Measurements from ENCODE around the gene OSMR.

DNA sequence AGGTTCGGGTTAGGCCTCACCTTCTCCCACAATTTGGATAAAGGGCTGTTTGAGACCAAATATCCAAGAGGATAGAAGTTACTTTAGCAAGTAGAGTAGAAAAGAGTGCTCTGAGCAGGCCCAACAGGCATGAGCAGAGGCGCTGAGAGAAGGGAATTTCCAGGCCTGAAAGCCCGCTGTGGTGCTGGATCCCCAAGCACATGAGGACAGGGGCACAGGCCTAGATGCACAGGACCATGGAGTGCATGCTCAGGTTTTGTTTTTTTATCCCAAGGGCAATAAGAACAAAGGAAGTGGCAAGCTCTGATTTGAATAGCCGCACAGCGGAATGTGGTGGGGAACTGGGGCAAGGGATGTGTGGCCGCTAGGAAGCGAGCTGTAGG, 33.3 kb downstream of the OSMR start:
- no peak for TF ChIP-seq POLR2AphosphoS5 (IDR thresholded peaks at IDR 0.05; ENCODE audit: low read depth, low read length)
- TF ChIP-seq, protein P1, sequence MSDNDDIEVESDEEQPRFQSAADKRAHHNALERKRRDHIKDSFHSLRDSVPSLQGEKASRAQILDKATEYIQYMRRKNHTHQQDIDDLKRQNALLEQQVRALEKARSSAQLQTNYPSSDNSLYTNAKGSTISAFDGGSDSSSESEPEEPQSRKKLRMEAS (IDR thresholded peaks at IDR 0.05), result no peak
- TF ChIP-seq, protein P2, sequence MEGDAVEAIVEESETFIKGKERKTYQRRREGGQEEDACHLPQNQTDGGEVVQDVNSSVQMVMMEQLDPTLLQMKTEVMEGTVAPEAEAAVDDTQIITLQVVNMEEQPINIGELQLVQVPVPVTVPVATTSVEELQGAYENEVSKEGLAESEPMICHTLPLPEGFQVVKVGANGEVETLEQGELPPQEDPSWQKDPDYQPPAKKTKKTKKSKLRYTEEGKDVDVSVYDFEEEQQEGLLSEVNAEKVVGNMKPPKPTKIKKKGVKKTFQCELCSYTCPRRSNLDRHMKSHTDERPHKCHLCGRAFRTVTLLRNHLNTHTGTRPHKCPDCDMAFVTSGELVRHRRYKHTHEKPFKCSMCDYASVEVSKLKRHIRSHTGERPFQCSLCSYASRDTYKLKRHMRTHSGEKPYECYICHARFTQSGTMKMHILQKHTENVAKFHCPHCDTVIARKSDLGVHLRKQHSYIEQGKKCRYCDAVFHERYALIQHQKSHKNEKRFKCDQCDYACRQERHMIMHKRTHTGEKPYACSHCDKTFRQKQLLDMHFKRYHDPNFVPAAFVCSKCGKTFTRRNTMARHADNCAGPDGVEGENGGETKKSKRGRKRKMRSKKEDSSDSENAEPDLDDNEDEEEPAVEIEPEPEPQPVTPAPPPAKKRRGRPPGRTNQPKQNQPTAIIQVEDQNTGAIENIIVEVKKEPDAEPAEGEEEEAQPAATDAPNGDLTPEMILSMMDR (IDR thresholded peaks at IDR 0.05 in 2 of 3, conservative IDR thresholded peaks at IDR 0.05 in 1 of 3; ENCODE audit: borderline replicate concordance in 1 of 3, insufficient read depth in 1 of 3, low read depth in 2 of 3, low read length in 2 of 3), result no peak
- TF ChIP-seq, protein P3, sequence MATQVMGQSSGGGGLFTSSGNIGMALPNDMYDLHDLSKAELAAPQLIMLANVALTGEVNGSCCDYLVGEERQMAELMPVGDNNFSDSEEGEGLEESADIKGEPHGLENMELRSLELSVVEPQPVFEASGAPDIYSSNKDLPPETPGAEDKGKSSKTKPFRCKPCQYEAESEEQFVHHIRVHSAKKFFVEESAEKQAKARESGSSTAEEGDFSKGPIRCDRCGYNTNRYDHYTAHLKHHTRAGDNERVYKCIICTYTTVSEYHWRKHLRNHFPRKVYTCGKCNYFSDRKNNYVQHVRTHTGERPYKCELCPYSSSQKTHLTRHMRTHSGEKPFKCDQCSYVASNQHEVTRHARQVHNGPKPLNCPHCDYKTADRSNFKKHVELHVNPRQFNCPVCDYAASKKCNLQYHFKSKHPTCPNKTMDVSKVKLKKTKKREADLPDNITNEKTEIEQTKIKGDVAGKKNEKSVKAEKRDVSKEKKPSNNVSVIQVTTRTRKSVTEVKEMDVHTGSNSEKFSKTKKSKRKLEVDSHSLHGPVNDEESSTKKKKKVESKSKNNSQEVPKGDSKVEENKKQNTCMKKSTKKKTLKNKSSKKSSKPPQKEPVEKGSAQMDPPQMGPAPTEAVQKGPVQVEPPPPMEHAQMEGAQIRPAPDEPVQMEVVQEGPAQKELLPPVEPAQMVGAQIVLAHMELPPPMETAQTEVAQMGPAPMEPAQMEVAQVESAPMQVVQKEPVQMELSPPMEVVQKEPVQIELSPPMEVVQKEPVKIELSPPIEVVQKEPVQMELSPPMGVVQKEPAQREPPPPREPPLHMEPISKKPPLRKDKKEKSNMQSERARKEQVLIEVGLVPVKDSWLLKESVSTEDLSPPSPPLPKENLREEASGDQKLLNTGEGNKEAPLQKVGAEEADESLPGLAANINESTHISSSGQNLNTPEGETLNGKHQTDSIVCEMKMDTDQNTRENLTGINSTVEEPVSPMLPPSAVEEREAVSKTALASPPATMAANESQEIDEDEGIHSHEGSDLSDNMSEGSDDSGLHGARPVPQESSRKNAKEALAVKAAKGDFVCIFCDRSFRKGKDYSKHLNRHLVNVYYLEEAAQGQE (IDR thresholded peaks at IDR 0.05; ENCODE audit: low read depth), result no peak
- no peak for TF ChIP-seq TCF7L2 (IDR thresholded peaks at IDR 0.05; ENCODE audit: borderline replicate concordance, extremely low read depth, insufficient read depth, insufficient read length)
- no peak for TF ChIP-seq POLR2A (IDR thresholded peaks at IDR 0.05; ENCODE audit: borderline replicate concordance, extremely low read depth, insufficient read depth, insufficient read length)
- no peak for TF ChIP-seq EZH2 (IDR thresholded peaks at IDR 0.05)
- TF ChIP-seq, protein P4, sequence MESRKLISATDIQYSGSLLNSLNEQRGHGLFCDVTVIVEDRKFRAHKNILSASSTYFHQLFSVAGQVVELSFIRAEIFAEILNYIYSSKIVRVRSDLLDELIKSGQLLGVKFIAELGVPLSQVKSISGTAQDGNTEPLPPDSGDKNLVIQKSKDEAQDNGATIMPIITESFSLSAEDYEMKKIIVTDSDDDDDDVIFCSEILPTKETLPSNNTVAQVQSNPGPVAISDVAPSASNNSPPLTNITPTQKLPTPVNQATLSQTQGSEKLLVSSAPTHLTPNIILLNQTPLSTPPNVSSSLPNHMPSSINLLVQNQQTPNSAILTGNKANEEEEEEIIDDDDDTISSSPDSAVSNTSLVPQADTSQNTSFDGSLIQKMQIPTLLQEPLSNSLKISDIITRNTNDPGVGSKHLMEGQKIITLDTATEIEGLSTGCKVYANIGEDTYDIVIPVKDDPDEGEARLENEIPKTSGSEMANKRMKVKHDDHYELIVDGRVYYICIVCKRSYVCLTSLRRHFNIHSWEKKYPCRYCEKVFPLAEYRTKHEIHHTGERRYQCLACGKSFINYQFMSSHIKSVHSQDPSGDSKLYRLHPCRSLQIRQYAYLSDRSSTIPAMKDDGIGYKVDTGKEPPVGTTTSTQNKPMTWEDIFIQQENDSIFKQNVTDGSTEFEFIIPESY (IDR thresholded peaks at IDR 0.05; ENCODE audit: extremely low read depth, insufficient replicate concordance, low read length), result no peak
- TF ChIP-seq ZNF274 (IDR thresholded peaks at IDR 0.05; ENCODE audit: low read depth, low read length), result no peak
- no peak for TF ChIP-seq RAD21 (IDR thresholded peaks at IDR 0.05; ENCODE audit: low read depth)
- TF ChIP-seq, protein P5, sequence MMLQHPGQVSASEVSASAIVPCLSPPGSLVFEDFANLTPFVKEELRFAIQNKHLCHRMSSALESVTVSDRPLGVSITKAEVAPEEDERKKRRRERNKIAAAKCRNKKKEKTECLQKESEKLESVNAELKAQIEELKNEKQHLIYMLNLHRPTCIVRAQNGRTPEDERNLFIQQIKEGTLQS (IDR thresholded peaks at IDR 0.05), result no peak
- TF ChIP-seq SIN3A (IDR thresholded peaks at IDR 0.05; ENCODE audit: low read depth), result no peak
- TF ChIP-seq EGR1 (IDR thresholded peaks at IDR 0.05; ENCODE audit: low read depth), result no peak
- no peak for TF ChIP-seq YY1 (IDR thresholded peaks at IDR 0.05; ENCODE audit: extremely low read depth, insufficient replicate concordance, low read depth, low read length)

Data from HCT116 (cell line).